ENCODE results near the gene BACH1. TPM values are rescaled to one million over a fixed set of nuclear protein-coding genes. Genes with fewer than 3 reads are reported as not detected.

BACH1 gene
- total and polyA plus RNA-seq, 2 of the 8 experiments (the other 6 are each of a cell fraction or from before 2014, with no cell fraction given): 6.9 to 50.7 TPM

- no peak for TF ChIP-seq EGR1 (IDR thresholded peaks at IDR 0.05; ENCODE audit: borderline replicate concordance, low read depth, low read length)
These were observed 42.4 kb upstream of the BACH1 start (continued) for GRCh38 chr21:29256126-29256910.

Measured in H1 (cell line).